ENCODE results near the gene ARHGAP10.

DNA sequence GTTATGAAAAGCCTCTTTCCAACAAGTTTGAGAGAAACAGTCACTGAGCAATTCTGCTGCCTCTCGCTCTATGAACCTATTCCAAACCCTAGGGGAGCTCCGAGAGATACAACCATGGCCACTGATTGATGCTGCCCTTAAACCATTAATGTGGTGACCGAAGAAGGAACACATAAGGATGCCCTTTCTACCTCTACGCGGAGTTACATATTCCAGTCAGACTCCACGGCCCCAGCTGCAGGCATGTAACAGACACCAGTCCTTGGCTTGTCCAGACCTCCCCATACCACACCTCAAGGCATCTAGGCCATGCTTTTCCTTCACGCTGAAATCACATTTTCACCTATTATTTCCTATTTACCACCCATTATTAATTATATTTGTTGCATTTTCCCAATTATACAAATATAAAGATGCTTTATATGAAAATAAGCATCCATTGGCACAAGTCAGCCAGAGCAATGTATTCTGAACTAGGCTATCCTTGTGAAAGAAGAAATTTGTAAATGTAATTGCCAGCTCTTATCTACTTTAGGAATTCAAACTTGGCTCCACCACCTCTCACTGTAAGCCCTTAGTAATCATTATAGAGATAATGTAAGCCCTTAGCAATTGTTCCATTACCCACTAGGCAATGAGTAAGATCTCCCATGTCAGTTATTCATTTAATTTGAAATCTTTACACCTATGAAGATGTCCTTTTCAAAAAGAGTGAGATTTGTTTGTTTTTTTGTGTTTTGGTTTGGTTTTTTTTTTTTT is 371.9 kb downstream of the ARHGAP10 start:
- no peak for TF ChIP-seq CTCF (IDR thresholded peaks at IDR 0.05)
- no peak for TF ChIP-seq EZH2 (IDR thresholded peaks at IDR 0.05)

All from neural progenitor cell (in vitro differentiated cells).